T-helper 1 cell treated with Interleukin-12 subunit alpha and Interleukin-12 subunit beta and Interleukin-4 antibody, amounts not matched to agents 30 μg/mL and 1 μg/mL, for 36 hours (primary cell): ENCODE data around the gene PHACTR1.

Experiments used
- H3K27ac Mint-ChIP-seq: one replicate; pipeline ENCODE4 v1.8.0; 2021; ENCODE audit warnings: mild to moderate bottlenecking, mixed read lengths
- H3K27me3 Mint-ChIP-seq: one replicate; pipeline ENCODE4 v1.8.0; 2021; ENCODE audit warnings: low read depth, mixed read lengths
- H3K36me3 Mint-ChIP-seq: one replicate; pipeline ENCODE4 v1.8.0; 2021; ENCODE audit warnings: low read depth, mixed read lengths
- H3K4me1 Mint-ChIP-seq: one replicate; pipeline ENCODE4 v1.8.0; 2021; ENCODE audit warnings: low read depth, mixed read lengths
- H3K4me3 Mint-ChIP-seq: one replicate; pipeline ENCODE4 v1.8.0; 2021; ENCODE audit warnings: mild to moderate bottlenecking, moderate library complexity, mixed read lengths
- H3K9me3 Mint-ChIP-seq: one replicate; pipeline ENCODE4 v1.8.0; 2021; ENCODE audit warnings: mixed read lengths

Gene PHACTR1

GRCh38 chr6:12899046-12899833, 182.7 kb downstream of the PHACTR1 start:
- H3K4me3 Mint-ChIP-seq = no peak overlapping the region
- no peak overlapping the region for H3K27ac Mint-ChIP-seq
- H3K36me3 Mint-ChIP-seq = no peaks in the 10 kb centered on the region
- H3K27me3 Mint-ChIP-seq = peaks cover 7% of the 10 kb centered on the region
- no peaks in the 10 kb centered on the region for H3K4me1 Mint-ChIP-seq
- no peaks in the 10 kb centered on the region for H3K9me3 Mint-ChIP-seq

GRCh38 chr6:12903246-12903645, 186.7 kb downstream of the PHACTR1 start:
- Mint-ChIP-seq H3K27me3 (peaks cover 22% of the 10 kb centered on the region), H3K27ac (no peak overlapping the region), H3K9me3 (no peaks in the 10 kb centered on the region), H3K4me3 (no peak overlapping the region), H3K4me1 (no peaks in the 10 kb centered on the region), H3K36me3 (no peaks in the 10 kb centered on the region)

- Mint-ChIP-seq H3K4me3 (no peak overlapping the region), H3K9me3 (no peaks in the 10 kb centered on the region), H3K36me3 (no peaks in the 10 kb centered on the region), H3K27ac (no peak overlapping the region), H3K27me3 (peaks cover 28% of the 10 kb centered on the region), H3K4me1 (no peaks in the 10 kb centered on the region)
These were observed 193.3 kb downstream of the PHACTR1 start for GRCh38 chr6:12909833-12910232.

GRCh38 chr6:12911427-12911826, 194.9 kb downstream of the PHACTR1 start:
- Mint-ChIP-seq H3K27ac (no peak overlapping the region), H3K9me3 (no peaks in the 10 kb centered on the region), H3K4me3 (no peak overlapping the region)

GRCh38 chr6:12913201-12913600, 196.6 kb downstream of the PHACTR1 start:
- Mint-ChIP-seq H3K9me3 (no peaks in the 10 kb centered on the region), H3K4me3 (no peak overlapping the region), H3K27ac (no peak overlapping the region), H3K36me3 (no peaks in the 10 kb centered on the region), H3K27me3 (peaks cover 13% of the 10 kb centered on the region), H3K4me1 (no peaks in the 10 kb centered on the region)

More at GRCh38 chr6:12911427-12911826, 194.9 kb downstream of the PHACTR1 start:
- Mint-ChIP-seq H3K27me3 (peaks cover 25% of the 10 kb centered on the region), H3K36me3 (no peaks in the 10 kb centered on the region), H3K4me1 (no peaks in the 10 kb centered on the region)

DNA sequence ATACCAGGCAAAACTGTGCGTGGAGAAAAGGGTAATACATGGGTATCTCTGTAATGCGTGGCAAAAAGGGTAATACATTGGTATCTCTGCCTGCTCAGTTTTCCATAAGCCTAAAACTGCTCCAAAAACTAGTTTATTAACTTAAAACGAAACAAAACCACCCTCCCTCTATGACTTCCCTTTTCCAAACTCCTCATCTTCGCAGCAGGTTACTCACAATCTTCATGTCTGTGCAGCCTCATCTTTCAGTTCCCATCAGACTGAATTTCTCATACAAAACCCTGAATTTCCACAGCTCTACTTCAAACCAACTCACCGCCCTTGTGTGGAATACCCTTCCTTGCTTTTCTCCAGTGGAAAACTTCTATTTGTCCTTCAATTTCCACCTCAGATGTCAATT, 199.4 kb downstream of the PHACTR1 start:
- H3K4me1 Mint-ChIP-seq = no peaks in the 10 kb centered on the region
- H3K27ac Mint-ChIP-seq = no peak overlapping the region
- H3K36me3 Mint-ChIP-seq = no peaks in the 10 kb centered on the region
- no peaks in the 10 kb centered on the region for H3K9me3 Mint-ChIP-seq
- H3K4me3 Mint-ChIP-seq = no peak overlapping the region
- H3K27me3 Mint-ChIP-seq = peaks cover 8% of the 10 kb centered on the region

GRCh38 chr6:12916420-12917136, 200.0 kb downstream of the PHACTR1 start:
- peaks cover 12% of the 10 kb centered on the region for H3K27me3 Mint-ChIP-seq
- H3K27ac Mint-ChIP-seq = no peak overlapping the region
- H3K4me1 Mint-ChIP-seq = no peaks in the 10 kb centered on the region
- H3K36me3 Mint-ChIP-seq = no peaks in the 10 kb centered on the region
- no peaks in the 10 kb centered on the region for H3K9me3 Mint-ChIP-seq
- H3K4me3 Mint-ChIP-seq = no peak overlapping the region

DNA sequence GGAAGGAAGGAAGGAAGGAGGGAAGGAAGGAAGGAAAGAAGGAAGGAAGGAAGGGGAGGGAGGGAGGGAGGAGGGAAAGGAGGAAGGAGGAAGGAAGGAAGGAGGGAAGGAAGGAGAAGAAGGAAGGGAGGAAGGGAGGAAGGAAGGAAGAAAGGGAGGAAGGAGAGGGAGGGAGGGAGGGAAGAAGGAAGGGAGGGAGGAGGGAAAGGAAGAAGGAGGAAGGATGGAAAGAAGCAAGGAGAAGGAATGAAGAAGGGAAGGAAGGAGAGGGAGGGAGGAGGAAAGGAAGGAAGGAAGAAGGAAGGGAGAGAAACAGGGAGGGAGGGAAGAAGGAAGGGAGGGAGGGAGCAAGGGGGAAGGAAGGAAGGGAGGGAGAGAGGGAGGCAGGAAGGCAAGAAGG, 204.9 kb downstream of the PHACTR1 start:
- no peak overlapping the region for H3K27ac Mint-ChIP-seq

GRCh38 chr6:12923644-12924235, 207.2 kb downstream of the PHACTR1 start:
- Mint-ChIP-seq H3K4me3 (no peak overlapping the region), H3K27me3 (peaks cover 16% of the 10 kb centered on the region), H3K27ac (no peak overlapping the region), H3K4me1 (no peaks in the 10 kb centered on the region), H3K36me3 (no peaks in the 10 kb centered on the region), H3K9me3 (no peaks in the 10 kb centered on the region)

More for the DNA sequence above, 204.9 kb downstream of the PHACTR1 start:
- Mint-ChIP-seq H3K4me3 (no peak overlapping the region), H3K36me3 (no peaks in the 10 kb centered on the region), H3K27me3 (peaks cover 14% of the 10 kb centered on the region), H3K9me3 (no peaks in the 10 kb centered on the region), H3K4me1 (no peaks in the 10 kb centered on the region)

- Mint-ChIP-seq H3K9me3 (no peaks in the 10 kb centered on the region), H3K27me3 (peaks cover 24% of the 10 kb centered on the region), H3K4me3 (no peak overlapping the region), H3K36me3 (no peaks in the 10 kb centered on the region), H3K27ac (no peak overlapping the region), H3K4me1 (no peaks in the 10 kb centered on the region)
These were observed 208.3 kb downstream of the PHACTR1 start for GRCh38 chr6:12924911-12925310.

- Mint-ChIP-seq H3K4me3 (no peak overlapping the region), H3K36me3 (no peaks in the 10 kb centered on the region), H3K27me3 (peaks cover 31% of the 10 kb centered on the region), H3K27ac (no peak overlapping the region), H3K4me1 (no peaks in the 10 kb centered on the region), H3K9me3 (no peaks in the 10 kb centered on the region)
These were observed 211.2 kb downstream of the PHACTR1 start for GRCh38 chr6:12927746-12928145.

- Mint-ChIP-seq H3K9me3 (no peaks in the 10 kb centered on the region), H3K27ac (no peak overlapping the region), H3K27me3 (peaks cover 31% of the 10 kb centered on the region), H3K36me3 (no peaks in the 10 kb centered on the region), H3K4me3 (no peak overlapping the region), H3K4me1 (no peaks in the 10 kb centered on the region)
These were observed 213.1 kb downstream of the PHACTR1 start for GRCh38 chr6:12929678-12930077.

DNA sequence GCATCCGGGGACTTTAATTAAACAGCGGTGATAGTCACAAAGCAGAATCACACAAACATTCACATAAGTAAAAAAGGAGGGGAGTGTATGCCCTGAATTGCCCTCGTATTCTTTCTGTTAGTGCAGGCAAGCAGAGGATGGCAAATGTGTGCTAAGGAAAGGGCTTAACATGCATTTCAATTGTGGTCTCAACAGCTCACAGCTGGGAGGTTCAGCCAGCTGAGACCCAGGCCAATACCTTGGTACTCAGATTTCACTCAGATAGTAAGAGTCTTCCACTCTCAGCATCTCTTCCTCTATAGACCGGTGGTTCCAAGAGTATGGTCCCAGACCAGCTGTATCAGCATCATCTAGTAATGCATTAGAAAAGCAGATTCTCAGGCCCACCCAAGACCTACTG, 215.1 kb downstream of the PHACTR1 start:
- Mint-ChIP-seq H3K36me3 (no peaks in the 10 kb centered on the region), H3K27ac (no peak overlapping the region), H3K4me1 (no peaks in the 10 kb centered on the region), H3K27me3 (peaks cover 20% of the 10 kb centered on the region), H3K4me3 (no peak overlapping the region), H3K9me3 (no peaks in the 10 kb centered on the region)

GRCh38 chr6:12935637-12936036, 219.1 kb downstream of the PHACTR1 start:
- H3K36me3 Mint-ChIP-seq = no peaks in the 10 kb centered on the region
- peaks cover 1% of the 10 kb centered on the region for H3K4me1 Mint-ChIP-seq
- H3K9me3 Mint-ChIP-seq = no peaks in the 10 kb centered on the region
- no peak overlapping the region for H3K4me3 Mint-ChIP-seq
- peaks cover 6% of the 10 kb centered on the region for H3K27me3 Mint-ChIP-seq
- no peak overlapping the region for H3K27ac Mint-ChIP-seq

DNA sequence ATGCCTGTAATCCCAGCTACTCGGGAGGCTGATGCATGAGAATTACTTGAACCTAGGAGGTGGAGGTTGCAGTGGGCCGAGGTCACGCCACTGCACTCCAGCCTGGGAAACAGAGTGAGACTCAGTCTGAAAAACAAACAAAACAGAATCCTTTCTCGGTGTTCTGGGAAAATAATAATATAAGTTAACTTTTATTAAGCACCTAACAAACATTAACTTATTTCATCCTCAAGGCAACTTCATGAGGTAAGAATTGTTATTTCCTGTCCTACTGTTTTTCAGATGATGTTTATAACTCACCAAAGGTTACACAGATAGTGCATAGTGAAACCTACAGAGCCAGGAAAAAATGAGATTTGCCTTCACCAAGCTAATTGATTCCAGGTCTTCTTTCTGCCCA, 221.4 kb downstream of the PHACTR1 start:
- Mint-ChIP-seq H3K36me3 (no peaks in the 10 kb centered on the region), H3K27me3 (no peaks in the 10 kb centered on the region), H3K27ac (no peak overlapping the region), H3K4me3 (no peak overlapping the region), H3K9me3 (no peaks in the 10 kb centered on the region), H3K4me1 (peaks cover 15% of the 10 kb centered on the region)
